ENCODE measurements around the gene GLTPD2.
"Not testable (repeated sequence)": the region's sequence is repeated elsewhere in the genome, so short reads cannot be mapped to it uniquely, and the experiment has no call there.

The GLTPD2 gene

GRCh38 chr17:4823373-4824089, 34.8 kb downstream of the GLTPD2 start:
- H3K9me3 ChIP-seq (ENCODE audit: insufficient read depth, low read depth, low read length) = peaks cover 4% of the 10 kb centered on the region
- no peak overlapping the region for H4K12ac ChIP-seq (ENCODE audit: low read depth, low read length)

GRCh38 chr17:4827399-4827798, 38.6 kb downstream of the GLTPD2 start:
- Histone ChIP-seq H3K79me1 (ENCODE audit: low read length) (no peaks in the 10 kb centered on the region), H2BK5ac (ENCODE audit: low read depth, low read length, poor library complexity) (no peak overlapping the region), H4K91ac (ENCODE audit: low read depth, low read length) (no peak overlapping the region), H3K4me1 (ENCODE audit: control insufficient read depth in 1 of 2, insufficient read depth in 2 of 2, low read length in 2 of 2) (no peaks in the 10 kb centered on the region), H3K14ac (ENCODE audit: low read length) (no peak overlapping the region), H3K9me3 (ENCODE audit: insufficient read depth, low read depth, low read length) (peaks cover 1% of the 10 kb centered on the region), H3K9ac (ENCODE audit: low read length) (no peak overlapping the region), H3K4ac (ENCODE audit: low read depth, low read length) (no peak overlapping the region), H3K79me2 (ENCODE audit: control insufficient read depth, insufficient read depth, low read length, poor library complexity) (no peaks in the 10 kb centered on the region), H3K4me2 (ENCODE audit: low read length) (no peak overlapping the region), H4K8ac (ENCODE audit: low read depth, low read length) (no peak overlapping the region), H3K4me3 (ENCODE audit: low read depth, low read length) (no peak overlapping the region), H4K12ac (ENCODE audit: low read depth, low read length) (no peak overlapping the region), H2AFZ (ENCODE audit: insufficient read depth, low read length, poor library complexity) (no peak overlapping the region), H3K23ac (ENCODE audit: low read length) (no peak overlapping the region), H2BK12ac (ENCODE audit: low read length) (no peak overlapping the region), H3K18ac (ENCODE audit: low read length) (no peak overlapping the region), H3K27ac (ENCODE audit: low read depth, low read length) (no peak overlapping the region), H3K27me3 (ENCODE audit: insufficient read depth, low read length) (no peaks in the 10 kb centered on the region), H2BK120ac (ENCODE audit: insufficient read depth, low read length, poor library complexity) (no peak overlapping the region), H3K36me3 (ENCODE audit: control insufficient read depth in 1 of 2, insufficient read depth in 2 of 2, low read length in 2 of 2) (peaks cover 12 to 15% of the 10 kb centered on the region in 2 experiments), H2AK5ac (ENCODE audit: low read length) (no peak overlapping the region)
- no CpG with 5 or more reads among the region's 8 CpGs for WGBS (ENCODE audit: extremely low coverage, insufficient coverage, insufficient read length)
- no peak for DNase-seq

More at GRCh38 chr17:4823373-4824089, 34.8 kb downstream of the GLTPD2 start:
- no peaks in the 10 kb centered on the region for H3K79me1 ChIP-seq (ENCODE audit: low read length)
- H3K4me1 ChIP-seq (ENCODE audit: control insufficient read depth in 1 of 2, insufficient read depth in 2 of 2, low read length in 2 of 2) = peaks cover 0 to 4% of the 10 kb centered on the region in 2 experiments
- no peak for DNase-seq
- H4K91ac ChIP-seq (ENCODE audit: low read depth, low read length) = no peak overlapping the region
- H2AFZ ChIP-seq (ENCODE audit: insufficient read depth, low read length, poor library complexity) = no peak overlapping the region
- H3K27me3 ChIP-seq (ENCODE audit: insufficient read depth, low read length) = no peaks in the 10 kb centered on the region
- no peaks in the 10 kb centered on the region for H3K79me2 ChIP-seq (ENCODE audit: control insufficient read depth, insufficient read depth, low read length, poor library complexity)
- H2BK5ac ChIP-seq (ENCODE audit: low read depth, low read length, poor library complexity) = no peak overlapping the region
- H2BK120ac ChIP-seq (ENCODE audit: insufficient read depth, low read length, poor library complexity) = no peak overlapping the region
- no peak overlapping the region for H3K23ac ChIP-seq (ENCODE audit: low read length)
- H3K4ac ChIP-seq (ENCODE audit: low read depth, low read length) = no peak overlapping the region
- H3K18ac ChIP-seq (ENCODE audit: low read length) = no peak overlapping the region
- WGBS (ENCODE audit: extremely low coverage, insufficient coverage, insufficient read length) = no CpG with 5 or more reads among the region's 12 CpGs
- H3K4me2 ChIP-seq (ENCODE audit: low read length) = no peak overlapping the region
- H2AK5ac ChIP-seq (ENCODE audit: low read length) = no peak overlapping the region
- H3K14ac ChIP-seq (ENCODE audit: low read length) = no peak overlapping the region
- peaks cover 32 to 35% of the 10 kb centered on the region in 2 experiments for H3K36me3 ChIP-seq (ENCODE audit: control insufficient read depth in 1 of 2, insufficient read depth in 2 of 2, low read length in 2 of 2)
- no peak overlapping the region for H3K9ac ChIP-seq (ENCODE audit: low read length)
- H2BK12ac ChIP-seq (ENCODE audit: low read length) = no peak overlapping the region
- H3K27ac ChIP-seq (ENCODE audit: low read depth, low read length) = no peak overlapping the region
- no peak overlapping the region for H4K8ac ChIP-seq (ENCODE audit: low read depth, low read length)
- no peak overlapping the region for H3K4me3 ChIP-seq (ENCODE audit: low read depth, low read length)

GRCh38 chr17:4832829-4833177, 44.0 kb downstream of the GLTPD2 start:
- not testable (repeated sequence) for H3K18ac ChIP-seq (ENCODE audit: low read length); H2BK5ac ChIP-seq (ENCODE audit: low read depth, low read length, poor library complexity); H3K4ac ChIP-seq (ENCODE audit: low read depth, low read length); H2BK12ac ChIP-seq (ENCODE audit: low read length); H3K36me3 ChIP-seq (ENCODE audit: control insufficient read depth in 1 of 2, insufficient read depth in 2 of 2, low read length in 2 of 2); H2AK5ac ChIP-seq (ENCODE audit: low read length); H3K23ac ChIP-seq (ENCODE audit: low read length); H3K9ac ChIP-seq (ENCODE audit: low read length); H3K27me3 ChIP-seq (ENCODE audit: insufficient read depth, low read length); H3K14ac ChIP-seq (ENCODE audit: low read length); H2BK120ac ChIP-seq (ENCODE audit: insufficient read depth, low read length, poor library complexity); DNase-seq; H3K9me3 ChIP-seq (ENCODE audit: insufficient read depth, low read depth, low read length)
- Histone ChIP-seq H2AFZ (ENCODE audit: insufficient read depth, low read length, poor library complexity) (peak overlapping the region; percentile 60), H3K79me2 (ENCODE audit: control insufficient read depth, insufficient read depth, low read length, poor library complexity) (peaks cover 25% of the 10 kb centered on the region), H4K91ac (ENCODE audit: low read depth, low read length) (peak overlapping the region; percentile 70), H3K27ac (ENCODE audit: low read depth, low read length) (peak overlapping the region; percentile 72), H3K4me2 (ENCODE audit: low read length) (peak overlapping the region; percentile 98), H4K12ac (ENCODE audit: low read depth, low read length) (peak overlapping the region; percentile 69), H3K4me3 (ENCODE audit: low read depth, low read length) (peak overlapping the region; percentile 46), H4K8ac (ENCODE audit: low read depth, low read length) (peak overlapping the region; percentile 83), H3K4me1 (ENCODE audit: control insufficient read depth in 1 of 2, insufficient read depth in 2 of 2, low read length in 2 of 2) (peaks cover 13 to 19% of the 10 kb centered on the region in 2 experiments), H3K79me1 (ENCODE audit: low read length) (peaks cover 11% of the 10 kb centered on the region)
- WGBS (ENCODE audit: extremely low coverage, insufficient coverage, insufficient read length) = no CpG with 5 or more reads among the region's 17 CpGs

GRCh38 chr17:4833178-4833940, 44.6 kb downstream of the GLTPD2 start, which contains the start of gene MINK1:
Gene MINK1, plus strand, starts transcription at chr17:4833340. Its CDS starts 244 bp downstream, at chr17:4833584.
- WGBS (ENCODE audit: extremely low coverage, insufficient coverage, insufficient read length) = no CpG with 5 or more reads among the region's 91 CpGs
- peak within 1 kb of the TSS; percentile 98 for H3K4me2 ChIP-seq (ENCODE audit: low read length)

More at GRCh38 chr17:4833178-4833940, 44.6 kb downstream of the GLTPD2 start, which contains the start of gene MINK1:
- H4K8ac ChIP-seq (ENCODE audit: low read depth, low read length) = peak within 1 kb of the TSS; percentile 90
- H3K9me3 ChIP-seq (ENCODE audit: insufficient read depth, low read depth, low read length) = no peaks in the 10 kb centered on the region
- peaks cover 28% of the 10 kb centered on the region for H3K79me2 ChIP-seq (ENCODE audit: control insufficient read depth, insufficient read depth, low read length, poor library complexity)
- peak within 1 kb of the TSS; percentile 95 for H2AK5ac ChIP-seq (ENCODE audit: low read length)
- peak within 1 kb of the TSS; percentile 98 for H3K4me3 ChIP-seq (ENCODE audit: low read depth, low read length)
- peak within 1 kb of the TSS; percentile 90 for H2AFZ ChIP-seq (ENCODE audit: insufficient read depth, low read length, poor library complexity)
- H2BK120ac ChIP-seq (ENCODE audit: insufficient read depth, low read length, poor library complexity) = peak within 1 kb of the TSS; percentile 96
- H3K18ac ChIP-seq (ENCODE audit: low read length) = peak within 1 kb of the TSS; percentile 99
- H3K79me1 ChIP-seq (ENCODE audit: low read length) = peaks cover 11% of the 10 kb centered on the region
- DNase-seq = peak; percentile 94 to 99
- peaks cover 4 to 7% of the 10 kb centered on the region in 2 experiments for H3K36me3 ChIP-seq (ENCODE audit: control insufficient read depth in 1 of 2, insufficient read depth in 2 of 2, low read length in 2 of 2)
- H3K14ac ChIP-seq (ENCODE audit: low read length) = peak within 1 kb of the TSS; percentile 97
- H3K27me3 ChIP-seq (ENCODE audit: insufficient read depth, low read length) = no peaks in the 10 kb centered on the region
- H4K91ac ChIP-seq (ENCODE audit: low read depth, low read length) = peak within 1 kb of the TSS; percentile 97
- H3K27ac ChIP-seq (ENCODE audit: low read depth, low read length) = peak within 1 kb of the TSS; percentile 72
- no peak within 1 kb of the TSS for H3K23ac ChIP-seq (ENCODE audit: low read length)
- H2BK12ac ChIP-seq (ENCODE audit: low read length) = peak within 1 kb of the TSS; percentile 58
- peak within 1 kb of the TSS; percentile 83 for H3K9ac ChIP-seq (ENCODE audit: low read length)
- H4K12ac ChIP-seq (ENCODE audit: low read depth, low read length) = peak within 1 kb of the TSS; percentile 81
- peak within 1 kb of the TSS; percentile 93 for H3K4ac ChIP-seq (ENCODE audit: low read depth, low read length)
- H2BK5ac ChIP-seq (ENCODE audit: low read depth, low read length, poor library complexity) = peak within 1 kb of the TSS; percentile 91
- H3K4me1 ChIP-seq (ENCODE audit: control insufficient read depth in 1 of 2, insufficient read depth in 2 of 2, low read length in 2 of 2) = peaks cover 13 to 21% of the 10 kb centered on the region in 2 experiments
